Liver (tissue), 9 donors: ENCODE data around the gene KRT76. TPM values are rescaled to one million over a fixed set of nuclear protein-coding genes. Genes with fewer than 3 reads are reported as not detected.

Experiments
- DNase-seq: peaks from one replicate; pipeline ENCODE4 v3.0.0-alpha.2; 2017; ENCODE audit warnings: low spot score
- H3K27ac ChIP-seq, 2 donors: one replicate each; pipeline ENCODE4 v1.7.0; 2013; ENCODE audit warnings: inconsistent platforms in 2 of 2, low read length in 2 of 2, control low read depth in 1 of 2, low read depth in 1 of 2, mild to moderate bottlenecking in 1 of 2
- H3K27me3 ChIP-seq, 4 donors: one replicate each; pipeline versions ENCODE4 v1.6.1 to v1.7.0; 2013; ENCODE audit warnings: low read length in 3 of 4, inconsistent platforms in 1 of 4, mild to moderate bottlenecking in 1 of 4, moderate library complexity in 1 of 4; ENCODE audit not compliant: control insufficient read depth in 4 of 4, insufficient read depth in 4 of 4
- H3K36me3 ChIP-seq, 4 donors: one replicate each; pipeline versions ENCODE4 v1.6.1 to v1.7.0; 2013; ENCODE audit warnings: low read length in 3 of 4, mild to moderate bottlenecking in 3 of 4, low read depth in 1 of 4, moderate library complexity in 1 of 4; ENCODE audit not compliant: control insufficient read depth in 4 of 4, insufficient read depth in 3 of 4
- H3K4me1 ChIP-seq, 4 donors: one replicate each; pipeline versions ENCODE4 v1.6.1 to v1.7.0; 2013; ENCODE audit warnings: low read length in 3 of 4, mild to moderate bottlenecking in 3 of 4, moderate library complexity in 1 of 4; ENCODE audit not compliant: control insufficient read depth in 4 of 4, insufficient read depth in 4 of 4
- H3K4me3 ChIP-seq, 3 donors: one replicate each; pipeline versions ENCODE4 v1.6.1 to v1.7.0; 2013; ENCODE audit warnings: low read length in 3 of 3, control low read depth in 1 of 3, low read depth in 1 of 3, mild to moderate bottlenecking in 1 of 3
- H3K9ac ChIP-seq, 2 donors: one replicate each; pipeline ENCODE4 v1.7.0; 2013; ENCODE audit warnings: low read length in 2 of 2, mild to moderate bottlenecking in 2 of 2, moderate library complexity in 2 of 2, control low read depth in 1 of 2, low read depth in 1 of 2
- H3K9me3 ChIP-seq, 4 donors: one replicate each; pipeline versions ENCODE4 v1.6.1 to v1.7.0; 2013; ENCODE audit warnings: low read length in 3 of 4; ENCODE audit not compliant: control insufficient read depth in 4 of 4
- ATF3 ChIP-seq: IDR thresholded peaks from 2 replicates; pipeline ENCODE4 v1.6.1; 2016; ENCODE audit warnings: antibody characterized with exemption
- CTCF ChIP-seq: fragments of 150-350 bp; IDR thresholded peaks from 2 replicates; pipeline ENCODE4 v1.5.1; 2017; ENCODE audit warnings: improper control_type of control experiment, low read depth, low read length; ENCODE audit not compliant: missing input control
- EGR1 ChIP-seq, 2 donors: IDR thresholded peaks; 2 replicates each; pipeline ENCODE4 v1.6.1; 2016 to 2018; ENCODE audit warnings: antibody characterized with exemption in 2 of 2, low read depth in 2 of 2
- FOXA1 ChIP-seq: IDR thresholded peaks from 2 replicates; pipeline ENCODE4 v1.6.1; 2016; ENCODE audit warnings: antibody characterized with exemption
- FOXA2 ChIP-seq: IDR thresholded peaks from 2 replicates; pipeline ENCODE4 v1.6.1; 2016; ENCODE audit warnings: antibody characterized with exemption
- GABPA ChIP-seq, 2 donors: IDR thresholded peaks in 1 of 2; conservative IDR thresholded peaks in 1 of 2; 2 replicates each; pipeline ENCODE4 v1.6.1; 2016; ENCODE audit warnings: antibody characterized with exemption in 2 of 2, mild to moderate bottlenecking in 1 of 2, moderate library complexity in 1 of 2
- HNF4A ChIP-seq, 2 donors: conservative IDR thresholded peaks; 2 replicates each; pipeline ENCODE4 v1.6.1; 2016; ENCODE audit warnings: antibody characterized with exemption in 2 of 2, mild to moderate bottlenecking in 2 of 2
- HNF4G ChIP-seq: IDR thresholded peaks from 2 replicates; pipeline ENCODE4 v1.6.1; 2016; ENCODE audit warnings: antibody characterized with exemption
- JUND ChIP-seq, 2 donors: IDR thresholded peaks; 2 replicates each; pipeline ENCODE4 v1.6.1; 2016; ENCODE audit warnings: antibody characterized with exemption in 2 of 2
- MAX ChIP-seq: IDR thresholded peaks from 2 replicates; pipeline ENCODE4 v1.6.1; 2016; ENCODE audit warnings: antibody characterized with exemption
- NR2F2 ChIP-seq: IDR thresholded peaks from 2 replicates; pipeline ENCODE4 v1.6.1; 2016; ENCODE audit warnings: antibody characterized with exemption
- RAD21 ChIP-seq, 2 donors: IDR thresholded peaks; 2 replicates each; pipeline ENCODE4 v1.6.1; 2016; ENCODE audit warnings: antibody characterized with exemption in 2 of 2, mild to moderate bottlenecking in 2 of 2
- REST ChIP-seq: IDR thresholded peaks from 2 replicates; pipeline ENCODE4 v1.6.1; 2016; ENCODE audit warnings: antibody characterized with exemption, mild to moderate bottlenecking
- RXRA ChIP-seq, 2 donors: IDR thresholded peaks; 2 replicates each; pipeline ENCODE4 v1.6.1; 2017 to 2018; ENCODE audit warnings: antibody characterized with exemption in 2 of 2, mild to moderate bottlenecking in 1 of 2
- SP1 ChIP-seq: IDR thresholded peaks from 2 replicates; pipeline ENCODE4 v1.6.1; 2018; ENCODE audit warnings: antibody characterized with exemption, mild to moderate bottlenecking
- TAF1 ChIP-seq: conservative IDR thresholded peaks from 2 replicates; pipeline ENCODE4 v1.6.1; 2016; ENCODE audit warnings: antibody characterized with exemption, mild to moderate bottlenecking
- YY1 ChIP-seq: IDR thresholded peaks from 2 replicates; pipeline ENCODE4 v1.6.1; 2016; ENCODE audit warnings: antibody characterized with exemption, mild to moderate bottlenecking
- ZBTB33 ChIP-seq: IDR thresholded peaks from 2 replicates; pipeline ENCODE4 v1.6.1; 2016; ENCODE audit warnings: antibody characterized with exemption
- WGBS: extraction: QIAGEN DNeasy Blood & Tissue Kit; methylation state at CpG from one replicate; pipeline ENCODE4 v1.1.7; 2013; 5-methylcytosine and 5-hydroxymethylcytosine counted together
- polyA plus RNA-seq, 2 donors: library from polyadenylated mRNA; stranded (reverse) in 1 of 2; unstranded in 1 of 2; fragments of 200-250 nt in 1 of 2; fragments of >200 nt in 1 of 2; fragmentation: Nextera tagmentation in 1 of 2; extraction: Ambion mirVana in 1 of 2; gene quantifications; one replicate each; pipeline versions ENCODE4 v1.2.1 to v1.2.3, GENCODE V29; 2013 to 2015
- total RNA-seq, 2 donors: library from RNA; depleted of rRNA; stranded (reverse); fragments of >200 nt; gene quantifications; one replicate each; pipeline ENCODE4 v1.2.3, GENCODE V29; 2014
- donor health status: healthy.
- donor health status: healthy.
- donor health status: healthy.
- donor health status: healthy.
- donor health status: healthy.

The KRT76 gene
- total and polyA plus RNA-seq, 4 donors = not detected

- Histone ChIP-seq H3K4me3 (no peak overlapping the region), H3K36me3 (no peaks in the 10 kb centered on the region), H3K27ac (no peak overlapping the region), H3K9ac (no peak overlapping the region), H3K4me1 (no peaks in the 10 kb centered on the region), H3K27me3 (peaks cover 0 to 6% (median under 1%) of the 10 kb centered on the region in 4 donors), H3K9me3 (no peaks in the 10 kb centered on the region)
- no peak for TF ChIP-seq NR2F2
- no peak for TF ChIP-seq FOXA1
- TF ChIP-seq MAX = no peak
- no peak for TF ChIP-seq YY1
- no peak for TF ChIP-seq GABPA (IDR thresholded peaks at IDR 0.05 in 1 of 2, conservative IDR thresholded peaks at IDR 0.05 in 1 of 2)
- TF ChIP-seq REST = no peak
- no peak for TF ChIP-seq RAD21 (IDR thresholded peaks at IDR 0.05)
- no peak for TF ChIP-seq ATF3
- no peak for TF ChIP-seq SP1
- no peak for TF ChIP-seq FOXA2
- TF ChIP-seq JUND (IDR thresholded peaks at IDR 0.05) = no peak
- TF ChIP-seq HNF4A (conservative IDR thresholded peaks at IDR 0.05) = no peak
- DNase-seq = no peak
- WGBS = 97% methylated on average over 3 of the region's 3 CpGs
Observed at GRCh38 chr12:52806169-52806811, 29.1 kb upstream of the KRT76 start.

GRCh38 chr12:52805739-52806138, 28.6 kb upstream of the KRT76 start:
- Histone ChIP-seq H3K9me3 (no peaks in the 10 kb centered on the region), H3K27ac (no peak overlapping the region), H3K9ac (no peak overlapping the region), H3K36me3 (no peaks in the 10 kb centered on the region), H3K27me3 (peaks cover 0 to 6% (median under 1%) of the 10 kb centered on the region in 4 donors), H3K4me3 (no peak overlapping the region), H3K4me1 (no peaks in the 10 kb centered on the region)
- no peak for DNase-seq
- 88% methylated on average over 3 of the region's 3 CpGs for WGBS
- TF ChIP-seq REST (no peak), FOXA1 (no peak), RXRA (IDR thresholded peaks at IDR 0.05) (no peak), MAX (no peak), RAD21 (IDR thresholded peaks at IDR 0.05) (no peak), TAF1 (no peak), HNF4A (conservative IDR thresholded peaks at IDR 0.05) (no peak), FOXA2 (no peak), ZBTB33 (no peak), EGR1 (IDR thresholded peaks at IDR 0.05; ENCODE audit: low read depth in 2 of 2) (no peak), ATF3 (no peak), GABPA (IDR thresholded peaks at IDR 0.05 in 1 of 2, conservative IDR thresholded peaks at IDR 0.05 in 1 of 2) (no peak), SP1 (no peak), HNF4G (no peak), CTCF (no peak), JUND (IDR thresholded peaks at IDR 0.05) (no peak), YY1 (no peak), NR2F2 (no peak)
